HG02973 (cell line): ENCODE data around the gene LTA4H.

Experiments
- ATAC-seq: cut with Tn5 transposase; IDR thresholded peaks from one replicate; pipeline ENCODE4 v1.9.1; 2021; ENCODE audit warnings: moderate library complexity; ENCODE audit not compliant: unreplicated experiment

The LTA4H gene

DNA sequence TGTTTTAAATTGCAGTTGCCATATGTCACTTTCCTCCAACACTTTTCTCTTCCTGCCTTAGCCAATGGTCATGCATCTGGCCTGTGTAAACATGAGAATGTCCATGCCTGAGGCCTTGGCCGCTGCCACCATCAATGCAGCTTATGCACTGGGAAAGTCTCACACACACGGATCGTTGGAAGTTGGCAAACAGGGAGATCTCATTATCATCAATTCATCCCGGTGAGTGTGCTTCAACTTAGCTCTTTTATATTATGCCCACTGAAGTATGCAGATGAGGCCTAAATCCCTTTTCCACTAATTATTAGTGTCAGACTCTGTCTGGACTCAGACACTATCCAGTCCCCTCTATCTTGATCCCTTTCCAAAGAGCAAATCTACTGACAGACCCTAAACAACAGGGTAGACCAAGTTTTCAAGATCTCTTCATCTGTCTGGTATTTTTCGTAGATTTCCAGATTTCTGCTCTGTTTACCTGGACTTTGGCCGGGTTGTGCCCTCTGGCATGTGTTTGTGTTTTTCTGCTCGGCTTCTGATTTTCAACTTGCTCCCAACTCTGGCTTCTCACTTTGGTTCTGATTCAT is 69.0 kb downstream of the LTA4H start:
- no peak for ATAC-seq

DNA sequence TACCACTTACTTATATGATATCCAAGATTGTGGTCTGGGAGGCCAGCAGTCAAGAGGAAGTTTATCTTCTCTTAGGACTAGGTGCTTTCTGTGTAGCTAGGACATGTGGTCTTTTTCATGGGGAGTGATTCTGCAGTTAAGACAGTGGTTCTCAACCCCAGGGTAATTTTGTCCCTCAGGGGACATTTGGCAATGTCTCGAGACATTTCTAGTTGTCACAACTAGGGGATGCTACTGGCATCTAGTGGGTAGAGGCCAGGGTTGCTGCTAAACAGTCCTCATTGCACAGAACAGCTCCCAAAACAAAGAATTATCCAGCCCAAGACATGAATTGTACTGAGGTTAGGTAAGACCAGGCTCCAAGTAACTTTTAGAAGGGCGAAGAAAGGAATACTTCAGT is 72.3 kb downstream of the LTA4H start:
- no peak for ATAC-seq

DNA sequence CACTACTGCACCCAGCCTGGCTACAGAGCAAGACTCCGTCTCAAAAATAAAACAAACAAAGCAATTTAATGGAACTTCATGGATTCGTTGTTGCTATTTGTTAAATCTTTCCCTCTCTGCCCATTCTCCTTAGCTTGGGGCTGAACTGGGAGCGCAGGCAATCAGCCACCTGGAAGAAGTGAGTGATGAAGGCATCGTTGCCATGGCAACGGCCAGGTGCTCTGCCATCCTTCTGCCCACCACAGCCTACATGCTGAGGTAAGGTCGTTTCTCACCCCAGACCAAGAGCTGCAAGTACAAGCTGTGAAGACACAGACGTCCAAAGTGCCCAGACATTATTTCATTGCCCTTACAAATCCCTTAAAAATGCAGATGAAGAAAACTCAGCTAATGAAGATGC is 73.2 kb downstream of the LTA4H start:
- ATAC-seq: no peak

DNA sequence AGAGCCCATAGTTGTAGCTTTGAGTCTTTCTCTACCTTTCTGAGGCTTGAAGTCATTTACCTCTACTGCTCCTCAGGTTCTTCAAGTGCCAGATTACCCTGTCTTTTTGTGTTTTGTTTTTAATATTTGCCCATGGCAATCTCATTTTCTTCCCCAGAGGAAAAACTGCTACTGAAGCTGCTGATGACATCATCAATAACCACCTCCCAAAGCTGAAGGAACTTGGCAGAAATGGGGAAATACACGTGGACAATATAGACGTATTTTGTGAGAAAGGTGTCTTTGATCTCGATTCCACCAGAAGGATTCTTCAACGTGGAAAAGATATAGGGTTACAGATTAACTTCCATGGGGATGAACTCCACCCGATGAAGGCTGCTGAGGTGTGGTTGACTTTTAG is 75.1 kb downstream of the LTA4H start:
- no peak for ATAC-seq

DNA sequence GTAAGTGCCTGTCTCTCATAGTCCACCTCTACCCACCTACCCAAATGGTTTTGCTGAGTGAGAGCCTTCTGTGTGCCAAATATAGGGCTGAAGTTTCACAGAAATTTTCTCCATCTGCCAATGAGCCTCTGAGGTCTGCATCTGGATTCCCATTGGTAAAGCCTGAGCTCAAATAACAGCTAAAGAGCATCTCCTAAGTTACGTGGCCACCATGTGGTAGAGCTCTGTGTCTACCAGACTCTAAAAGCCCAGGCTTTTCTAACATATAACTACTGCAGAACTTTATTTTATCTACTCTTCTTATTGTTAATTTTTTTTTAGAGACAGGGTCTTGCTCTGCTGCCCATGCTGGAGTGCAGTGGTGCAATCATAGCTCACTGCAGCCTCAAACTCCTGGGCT is 76.3 kb downstream of the LTA4H start:
- no peak for ATAC-seq

DNA sequence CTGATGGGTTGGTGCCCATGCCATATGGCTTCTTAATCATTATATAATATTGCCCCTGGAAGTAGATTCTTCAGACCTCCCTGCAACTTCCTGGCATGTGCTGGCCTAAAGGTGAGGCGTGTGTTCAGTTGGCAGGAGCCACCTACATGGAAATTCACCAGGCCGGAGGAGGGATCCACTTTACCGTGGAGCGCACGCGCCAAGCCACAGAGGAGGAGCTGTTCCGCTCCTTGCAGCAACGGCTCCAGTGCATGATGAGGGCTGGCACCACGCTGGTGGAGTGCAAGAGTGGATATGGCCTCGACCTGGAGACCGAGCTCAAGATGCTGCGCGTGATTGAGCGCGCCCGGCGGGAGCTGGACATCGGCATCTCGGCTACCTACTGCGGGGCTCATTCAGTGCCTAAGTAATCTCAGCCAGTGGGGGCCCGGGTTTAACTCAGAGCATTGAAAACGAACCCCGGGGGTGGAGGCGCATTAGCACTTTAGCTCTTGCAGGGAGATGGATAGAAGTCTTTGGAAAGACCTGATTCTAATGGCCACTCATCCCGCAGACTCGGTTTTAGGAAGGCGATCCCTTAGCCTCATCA is 78.7 kb downstream of the LTA4H start:
- no peak for ATAC-seq

DNA sequence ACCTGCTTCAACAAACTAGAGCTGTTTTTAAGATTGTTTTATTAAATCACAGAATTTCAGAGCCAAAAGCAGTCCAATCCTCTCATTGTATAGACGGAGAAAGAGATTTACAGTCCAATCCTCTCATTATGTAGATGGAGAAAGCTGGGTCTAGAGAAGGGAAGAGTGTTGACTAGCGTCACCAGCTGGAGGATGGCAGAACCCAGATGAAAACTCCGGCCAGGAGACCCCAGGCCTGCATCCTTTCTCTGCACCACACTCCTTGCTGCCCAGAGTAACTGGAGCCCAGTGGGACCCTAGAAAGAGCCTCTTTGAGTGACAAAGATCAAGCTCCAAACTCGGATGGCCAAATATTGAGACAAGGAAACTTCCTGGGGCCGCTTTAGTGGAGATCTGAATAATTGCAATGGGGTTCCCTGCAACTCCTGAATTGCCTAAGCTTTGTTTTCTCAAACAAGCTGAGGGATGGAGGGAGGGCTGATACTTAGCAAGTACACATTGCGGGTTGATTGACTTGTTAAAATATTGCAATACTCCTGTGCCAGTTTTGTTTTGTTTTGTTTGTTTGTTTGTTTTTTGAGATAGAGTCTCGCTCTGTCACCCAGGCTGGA is 79.7 kb downstream of the LTA4H start:
- no peak for ATAC-seq

DNA sequence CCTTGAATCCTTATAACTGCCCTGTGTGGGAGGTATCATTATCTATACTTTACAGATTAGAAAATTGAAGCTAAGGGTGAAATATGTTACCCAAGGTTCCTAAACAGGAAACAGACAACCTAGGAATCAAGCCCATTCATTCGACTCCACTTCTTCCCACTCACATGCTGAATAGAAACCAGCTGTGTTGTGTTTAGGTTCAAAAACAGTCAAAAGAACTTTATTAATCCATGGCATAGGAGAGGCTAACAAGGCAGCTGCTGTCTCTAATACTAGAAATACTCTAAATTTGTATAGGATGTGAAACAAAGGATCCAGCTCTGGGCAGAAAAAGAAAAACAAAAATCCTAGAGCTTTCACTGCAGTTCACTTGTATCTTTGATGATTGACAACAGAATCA is 82.4 kb downstream of the LTA4H start:
- no peak for ATAC-seq

DNA sequence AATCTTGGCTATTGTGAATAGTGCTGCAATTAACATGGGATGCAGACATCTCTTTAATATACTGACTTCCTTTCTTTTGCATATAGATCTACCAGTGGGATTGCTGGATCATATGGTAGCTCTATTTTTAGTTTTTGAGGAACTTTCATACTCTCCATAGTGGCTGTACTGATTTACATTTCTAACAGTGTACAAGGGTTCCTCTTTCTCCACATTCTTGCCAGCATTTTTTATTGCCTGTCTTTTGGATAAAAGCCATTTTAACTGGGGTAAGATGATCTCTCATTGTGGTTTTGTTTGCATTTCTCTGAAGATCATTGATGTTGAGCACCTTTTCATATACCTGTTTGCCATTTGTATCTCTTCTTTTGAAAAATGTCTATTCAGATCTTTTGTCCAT is 83.9 kb downstream of the LTA4H start:
- no peak for ATAC-seq
